Astrocyte (in vitro differentiated cells and primary cell): Measurements from ENCODE around the gene KLHL5.

Experiments used
- CTCF ChIP-seq: IDR thresholded peaks from 2 replicates; pipeline ENCODE4 v1.5.1; 2011; ENCODE audit warnings: low read depth, mild to moderate bottlenecking, inconsistent platforms, low read length, moderate library complexity; ENCODE audit not compliant: insufficient read depth
- EZH2 ChIP-seq: IDR thresholded peaks from 2 replicates; pipeline ENCODE4 v1.6.1; 2012; ENCODE audit warnings: mild to moderate bottlenecking, low read length, inconsistent platforms; ENCODE audit not compliant: insufficient read depth

- TF ChIP-seq CTCF (no peak), EZH2 (no peak)
These were observed 37.6 kb upstream of the KLHL5 start for GRCh38 chr4:39024311-39024865.
